Muscle of arm (tissue), 12 donors: ENCODE measurements around the gene SH3BP4. TPM values are rescaled to one million over a fixed set of nuclear protein-coding genes. Genes with fewer than 3 reads are reported as not detected.
"Not testable (repeated sequence)": the region's sequence is repeated elsewhere in the genome, so short reads cannot be mapped to it uniquely, and the experiment has no call there.

ENCODE experiments used
- DNase-seq: peaks from one replicate; pipeline ENCODE4 v3.0.0-alpha.2; 2013
- polyA plus RNA-seq, 12 donors: library from polyadenylated mRNA; unstranded; fragments of 120-200 nt; gene quantifications; one replicate each; pipeline ENCODE4 v1.2.1, GENCODE V29; 2013; ENCODE audit not compliant: insufficient read length in 12 of 12

Gene SH3BP4
- polyA plus RNA-seq, 12 donors, result 14.7 to 34.0 (median 17.1) TPM; not detected in 1

GRCh38 chr2:235010117-235010714, 58.4 kb downstream of the SH3BP4 start:
- DNase-seq, result no peak

GRCh38 chr2:235011607-235011928, 59.8 kb downstream of the SH3BP4 start:
- no peak for DNase-seq

- DNase-seq, result no peak
Measured at GRCh38 chr2:235011929-235012631, 60.3 kb downstream of the SH3BP4 start.

GRCh38 chr2:235017441-235017840, 65.6 kb downstream of the SH3BP4 start:
- no peak for DNase-seq

- DNase-seq, result no peak
Measured at GRCh38 chr2:235018838-235019237, 67.0 kb downstream of the SH3BP4 start.

- DNase-seq, result not testable (repeated sequence)
Measured at GRCh38 chr2:235020141-235020540, 68.3 kb downstream of the SH3BP4 start.

GRCh38 chr2:235021752-235022151, 69.9 kb downstream of the SH3BP4 start:
- DNase-seq, result no peak

GRCh38 chr2:235024191-235024860, 72.5 kb downstream of the SH3BP4 start:
- DNase-seq, result no peak

- no peak for DNase-seq
Measured at GRCh38 chr2:235024931-235025773, 73.3 kb downstream of the SH3BP4 start.

- DNase-seq, result no peak
Measured at GRCh38 chr2:235025800-235026536, 74.2 kb downstream of the SH3BP4 start.

GRCh38 chr2:235026649-235027557, 75.1 kb downstream of the SH3BP4 start:
- no peak for DNase-seq

- DNase-seq, result no peak
Measured at GRCh38 chr2:235027558-235028214, 75.9 kb downstream of the SH3BP4 start.

GRCh38 chr2:235028646-235029045, 76.8 kb downstream of the SH3BP4 start:
- no peak for DNase-seq

- no peak for DNase-seq
Measured at GRCh38 chr2:235029054-235029453, 77.2 kb downstream of the SH3BP4 start.

GRCh38 chr2:235030126-235030525, 78.3 kb downstream of the SH3BP4 start:
- DNase-seq, result no peak

GRCh38 chr2:235030936-235031335, 79.1 kb downstream of the SH3BP4 start:
- DNase-seq, result no peak

GRCh38 chr2:235031686-235032373, 80.0 kb downstream of the SH3BP4 start:
- no peak for DNase-seq

- DNase-seq, result no peak
Measured at GRCh38 chr2:235032466-235032865, 80.6 kb downstream of the SH3BP4 start.

- DNase-seq, result no peak
Measured at GRCh38 chr2:235032949-235033348, 81.1 kb downstream of the SH3BP4 start.
